Thyroid gland (tissue), 4 donors: ENCODE measurements around the gene TC2N. TPM values are rescaled to one million over a fixed set of nuclear protein-coding genes. Genes with fewer than 3 reads are reported as not detected.

Experiments
- DNase-seq, 2 donors: peaks; one replicate each; pipeline ENCODE4 v3.0.0-alpha.2; 2019
- H3K27ac ChIP-seq, 3 donors: fragments of 200-600 bp; sonication (generic); 1 replicate in 2 of 3; 2 replicates in 1 of 3; pipeline ENCODE4 v1.5.1; 2016 to 2019; ENCODE audit warnings: mild to moderate bottlenecking in 1 of 3, moderate library complexity in 1 of 3
- H3K27me3 ChIP-seq: fragments of 200-600 bp; sonication (generic); one replicate; pipeline ENCODE4 v1.5.1; 2019
- H3K36me3 ChIP-seq, 2 donors: fragments of 200-600 bp; sonication (generic); one replicate each; pipeline ENCODE4 v1.5.1; 2016 to 2019
- H3K4me1 ChIP-seq, 2 donors: fragments of 200-600 bp; sonication (generic); one replicate each; pipeline ENCODE4 v1.5.1; 2017 to 2019
- H3K4me3 ChIP-seq, 3 donors: fragments of 200-600 bp; sonication (generic); replicated peaks in 1 of 3; 1 replicate in 2 of 3; 2 replicates in 1 of 3; pipeline ENCODE4 v1.5.1; 2016; ENCODE audit warnings: mild to moderate bottlenecking in 1 of 3
- H3K9me3 ChIP-seq: fragments of 200-600 bp; sonication (generic); one replicate; pipeline ENCODE4 v1.5.1; 2017
- POLR2A ChIP-seq, 2 donors: fragments of 450-650 bp; IDR thresholded peaks; one replicate each; pipeline ENCODE4 v1.6.1; 2017; ENCODE audit warnings: antibody characterized with exemption in 2 of 2, mild to moderate bottlenecking in 2 of 2, moderate library complexity in 1 of 2
- WGBS, 2 donors: methylation state at CpG; one replicate each; pipeline ENCODE4 v1.1.5; 2017; 5-methylcytosine and 5-hydroxymethylcytosine counted together
- intact Hi-C: fragments of 100-400 bp; cut with DNase I; formaldehyde crosslinking; loops from one replicate; pipeline ENCODE4 v1.15.1; 2023
- total RNA-seq, 4 donors: library from RNA; depleted of rRNA; stranded (reverse); fragments of >200 nt; gene quantifications; one replicate each; pipeline ENCODE4 v1.2.3, GENCODE V29; 2016
- TF ChIP-seq, protein P1 (sequence below), 6 experiments: fragments of 200-600 bp in 3 of 6; fragments of 450-650 bp in 3 of 6; sonication (generic) in 3 of 6; IDR thresholded peaks; one replicate each; pipeline ENCODE4 v1.5.1; 2016 to 2019; ENCODE audit warnings: antibody characterized with exemption in 6 of 6, mild to moderate bottlenecking in 2 of 6, inconsistent platforms in 1 of 6, moderate library complexity in 1 of 6

The TC2N gene
- total RNA-seq, 4 donors from 2014 or later, result 57.5 to 102 (median 78.0) TPM

DNA sequence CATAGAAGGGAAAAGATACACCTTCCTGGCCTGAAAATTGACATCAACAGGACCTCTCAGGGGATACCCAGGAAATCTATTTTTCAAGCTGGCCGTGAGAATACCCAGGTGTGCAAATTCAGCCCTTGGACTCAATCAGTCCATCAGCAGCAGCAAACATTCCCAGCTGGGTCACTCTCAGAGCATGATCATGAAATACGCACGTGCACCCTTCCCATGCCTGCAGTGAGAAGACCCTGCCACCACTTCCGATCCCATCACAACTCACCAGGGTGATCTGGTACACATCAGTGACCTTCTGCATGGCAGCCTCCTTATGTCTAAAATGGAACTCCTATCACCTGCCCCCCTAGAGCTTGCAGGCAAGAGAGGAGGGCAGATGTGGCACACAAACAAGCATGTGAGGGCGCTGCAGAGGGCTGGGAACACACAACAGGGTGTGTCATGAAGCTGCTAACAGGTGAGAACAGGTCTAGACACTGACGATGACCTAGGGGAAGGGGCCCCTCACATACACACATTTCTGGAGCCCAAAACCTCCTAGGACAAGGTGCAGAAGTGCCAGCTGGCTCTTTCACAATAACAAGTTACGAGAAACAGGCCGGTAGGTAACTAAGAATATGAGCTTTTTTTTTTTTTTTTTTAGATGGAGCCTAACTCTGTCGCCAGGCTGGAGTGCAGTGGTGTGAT, 37.8 kb upstream of the TC2N start:
- intact Hi-C loops, result no loop called here
- no peak overlapping the region for H3K4me3 ChIP-seq
- no peaks in the 10 kb centered on the region for H3K36me3 ChIP-seq
- TF ChIP-seq, protein P1, sequence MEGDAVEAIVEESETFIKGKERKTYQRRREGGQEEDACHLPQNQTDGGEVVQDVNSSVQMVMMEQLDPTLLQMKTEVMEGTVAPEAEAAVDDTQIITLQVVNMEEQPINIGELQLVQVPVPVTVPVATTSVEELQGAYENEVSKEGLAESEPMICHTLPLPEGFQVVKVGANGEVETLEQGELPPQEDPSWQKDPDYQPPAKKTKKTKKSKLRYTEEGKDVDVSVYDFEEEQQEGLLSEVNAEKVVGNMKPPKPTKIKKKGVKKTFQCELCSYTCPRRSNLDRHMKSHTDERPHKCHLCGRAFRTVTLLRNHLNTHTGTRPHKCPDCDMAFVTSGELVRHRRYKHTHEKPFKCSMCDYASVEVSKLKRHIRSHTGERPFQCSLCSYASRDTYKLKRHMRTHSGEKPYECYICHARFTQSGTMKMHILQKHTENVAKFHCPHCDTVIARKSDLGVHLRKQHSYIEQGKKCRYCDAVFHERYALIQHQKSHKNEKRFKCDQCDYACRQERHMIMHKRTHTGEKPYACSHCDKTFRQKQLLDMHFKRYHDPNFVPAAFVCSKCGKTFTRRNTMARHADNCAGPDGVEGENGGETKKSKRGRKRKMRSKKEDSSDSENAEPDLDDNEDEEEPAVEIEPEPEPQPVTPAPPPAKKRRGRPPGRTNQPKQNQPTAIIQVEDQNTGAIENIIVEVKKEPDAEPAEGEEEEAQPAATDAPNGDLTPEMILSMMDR (IDR thresholded peaks at IDR 0.05), result no peak
- no peak for TF ChIP-seq POLR2A (IDR thresholded peaks at IDR 0.05)
- no peak for DNase-seq
- H3K9me3 ChIP-seq, result no peaks in the 10 kb centered on the region
- WGBS, 2 donors, result 94 to 97% methylated on average over 9 of the region's 9 CpGs
- H3K4me1 ChIP-seq, result no peaks in the 10 kb centered on the region
- no peaks in the 10 kb centered on the region for H3K27me3 ChIP-seq
- no peak overlapping the region for H3K27ac ChIP-seq

DNA sequence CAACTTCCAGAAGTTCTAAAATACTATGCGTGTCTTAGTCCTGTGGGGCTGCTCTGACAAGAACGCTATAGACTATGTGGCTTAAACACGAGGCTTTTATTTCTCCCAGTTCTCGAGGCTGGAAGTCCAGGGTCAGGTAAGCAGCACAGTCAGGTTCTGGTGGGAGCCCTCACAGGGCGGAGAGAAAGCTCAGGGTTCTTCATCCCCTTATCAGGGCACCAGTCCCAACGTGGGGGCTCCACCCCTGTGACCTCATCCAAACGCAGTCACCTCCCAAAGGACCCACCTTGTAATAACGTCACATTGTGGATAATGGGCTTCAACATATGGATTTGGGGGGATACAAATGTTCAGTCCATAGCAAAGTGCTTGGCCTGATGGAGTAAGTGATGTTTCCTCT, 37.1 kb upstream of the TC2N start:
- Histone ChIP-seq H3K27ac (no peak overlapping the region), H3K4me1 (peaks cover 0 to under 1% of the 10 kb centered on the region in 2 donors), H3K4me3 (no peak overlapping the region), H3K36me3 (no peaks in the 10 kb centered on the region), H3K9me3 (no peaks in the 10 kb centered on the region), H3K27me3 (no peaks in the 10 kb centered on the region)
- 84 to 86% methylated on average over 5 to 8 of the region's 8 CpGs for WGBS, 2 donors
- TF ChIP-seq POLR2A (IDR thresholded peaks at IDR 0.05), result no peak
- TF ChIP-seq, protein P1 (IDR thresholded peaks at IDR 0.05), result no peak
- intact Hi-C loops, result no loop called here
- no peak for DNase-seq

DNA sequence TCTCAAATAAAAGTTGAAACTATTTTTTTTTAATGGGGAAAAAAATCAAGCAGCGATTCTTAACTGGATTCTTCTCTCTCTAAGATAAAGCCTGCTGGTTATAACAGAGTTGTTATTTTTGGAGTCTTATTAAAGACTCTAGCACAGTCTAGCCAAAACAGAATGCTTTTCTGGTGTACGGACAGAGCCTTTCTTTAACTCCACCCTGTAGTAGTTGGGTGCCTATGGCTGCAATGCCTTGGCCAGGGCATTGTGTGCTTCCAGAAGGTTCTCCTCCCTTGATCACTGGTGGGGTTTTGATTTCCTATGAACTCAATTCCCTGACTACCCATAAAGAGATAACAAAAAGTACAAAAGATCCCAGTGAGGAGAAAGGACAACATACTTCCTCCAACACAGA, 35.7 kb upstream of the TC2N start:
- intact Hi-C loops, result no loop called here
- WGBS, 2 donors, result 43 to 67% methylated on average over 2 of the region's 2 CpGs

DNA sequence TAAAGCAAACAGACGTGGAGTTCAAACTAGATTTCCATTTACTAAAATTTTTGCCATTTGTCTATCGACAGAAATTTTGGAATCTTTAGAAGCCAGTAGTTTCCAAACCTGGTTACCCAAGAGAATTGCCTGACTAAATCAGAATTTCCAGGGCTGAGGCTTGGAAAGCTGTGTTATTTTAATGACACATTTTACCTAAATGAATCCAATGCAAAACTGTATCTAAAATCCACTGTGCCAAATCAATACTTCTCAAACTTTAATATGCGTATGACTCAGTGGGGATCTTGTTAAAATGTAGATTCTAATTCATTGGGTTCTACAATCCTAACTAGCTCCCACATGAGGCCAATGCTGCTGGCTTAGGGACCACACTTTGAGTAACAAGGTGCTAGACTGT, 35.0 kb upstream of the TC2N start:
- intact Hi-C loops, result no loop called here
- H3K27ac ChIP-seq, result no peak overlapping the region
- H3K27me3 ChIP-seq, result no peaks in the 10 kb centered on the region
- H3K36me3 ChIP-seq, result no peaks in the 10 kb centered on the region
- DNase-seq, result no peak
- H3K9me3 ChIP-seq, result no peaks in the 10 kb centered on the region
- TF ChIP-seq, protein P1 (IDR thresholded peaks at IDR 0.05), result no peak
- no peak for TF ChIP-seq POLR2A (IDR thresholded peaks at IDR 0.05)
- peaks cover 4 to 12% of the 10 kb centered on the region in 2 donors for H3K4me1 ChIP-seq
- 88 to 89% methylated on average over 3 of the region's 3 CpGs for WGBS, 2 donors
- no peak overlapping the region for H3K4me3 ChIP-seq

More for the DNA sequence above, 35.7 kb upstream of the TC2N start:
- Histone ChIP-seq H3K4me1 (peaks cover 0 to 10% of the 10 kb centered on the region in 2 donors), H3K4me3 (no peak overlapping the region), H3K27me3 (no peaks in the 10 kb centered on the region), H3K36me3 (no peaks in the 10 kb centered on the region), H3K9me3 (no peaks in the 10 kb centered on the region), H3K27ac (no peak overlapping the region)
- no peak for DNase-seq
- no peak for TF ChIP-seq POLR2A (IDR thresholded peaks at IDR 0.05)
- TF ChIP-seq, protein P1 (IDR thresholded peaks at IDR 0.05), result no peak

DNA sequence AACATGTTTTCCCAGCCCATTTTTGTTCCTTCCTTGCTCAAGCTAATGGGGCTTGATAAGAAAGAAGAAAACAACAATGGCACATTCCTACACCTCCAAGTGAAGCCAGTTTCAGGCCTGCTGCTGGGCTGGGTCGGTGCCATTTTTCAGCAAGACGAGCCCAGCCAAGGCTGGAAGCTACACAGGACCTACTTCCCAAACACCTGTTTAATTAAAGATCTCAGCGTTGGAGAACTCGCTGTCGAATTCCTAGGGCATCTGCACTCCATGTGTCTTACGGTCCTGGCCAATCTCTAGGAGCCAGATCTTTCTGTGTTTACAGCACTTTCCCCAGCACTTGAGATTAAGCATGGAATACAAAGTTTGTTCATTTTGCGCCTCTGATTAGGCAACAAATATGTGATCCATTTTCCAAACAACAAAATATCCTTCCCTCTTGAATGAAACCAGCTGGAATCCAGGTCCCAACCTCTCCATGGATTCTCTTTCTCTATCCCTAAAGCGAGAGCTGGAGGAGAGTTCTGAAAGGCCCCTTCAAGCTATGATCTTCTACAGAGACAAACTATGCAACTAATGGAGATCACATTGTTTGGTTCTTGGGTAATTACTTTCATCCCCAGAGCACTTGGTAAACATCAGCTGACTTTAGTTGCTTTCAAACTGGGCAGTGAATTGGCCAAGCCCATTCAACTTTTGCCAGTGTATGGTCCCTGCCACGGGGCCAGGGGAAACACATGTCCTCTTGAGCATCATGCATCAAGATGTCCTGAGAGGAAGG, 34.3 kb upstream of the TC2N start:
- Histone ChIP-seq H3K36me3 (no peaks in the 10 kb centered on the region), H3K27ac (peak overlapping the region in 1 of 3 donors; percentile 58), H3K4me1 (peaks cover 7 to 12% of the 10 kb centered on the region in 2 donors), H3K27me3 (no peaks in the 10 kb centered on the region), H3K4me3 (no peak overlapping the region), H3K9me3 (no peaks in the 10 kb centered on the region)
- intact Hi-C loops, result no loop called here
- TF ChIP-seq, protein P1 (IDR thresholded peaks at IDR 0.05), result no peak
- no peak for TF ChIP-seq POLR2A (IDR thresholded peaks at IDR 0.05)
- WGBS, 2 donors, result 85 to 87% methylated on average over 9 of the region's 9 CpGs
- no peak for DNase-seq
